H1 (cell line): ENCODE results near the gene SIMC1. TPM values are rescaled to one million over a fixed set of nuclear protein-coding genes. Genes with fewer than 3 reads are reported as not detected.

Experiments used
- CHD7 ChIP-seq: fragments of 300-600 bp; sonication (generic); IDR thresholded peaks from 2 replicates; pipeline ENCODE4 v1.7.1; 2012; ENCODE audit warnings: low read length, moderate library complexity, mild to moderate bottlenecking, inconsistent platforms; ENCODE audit not compliant: insufficient replicate concordance
- EP300 ChIP-seq, 2 experiments: IDR thresholded peaks; 1 replicate in 1 of 2; 2 replicates in 1 of 2; pipeline ENCODE4 v1.6.1; 2011 to 2012; ENCODE audit warnings: low read depth in 2 of 2, low read length in 2 of 2, mild to moderate bottlenecking in 2 of 2, borderline replicate concordance in 1 of 2, inconsistent platforms in 1 of 2, moderate library complexity in 1 of 2
- FOSL1 ChIP-seq: IDR thresholded peaks from 2 replicates; pipeline ENCODE4 v1.6.1; 2011; ENCODE audit warnings: mild to moderate bottlenecking, low read depth, low read length, moderate library complexity; ENCODE audit not compliant: insufficient read depth
- HDAC2 ChIP-seq, 2 experiments: fragments of 300-600 bp in 1 of 2; sonication (generic) in 1 of 2; IDR thresholded peaks; 2 replicates each; pipeline ENCODE4 v1.6.1; 2011 to 2012; ENCODE audit warnings: low read depth in 2 of 2, low read length in 2 of 2, mild to moderate bottlenecking in 2 of 2, moderate library complexity in 2 of 2, borderline replicate concordance in 1 of 2, inconsistent platforms in 1 of 2
- NANOG ChIP-seq: IDR thresholded peaks from 2 replicates; pipeline ENCODE4 v1.6.1; 2011; ENCODE audit warnings: low read length, low read depth, mild to moderate bottlenecking, inconsistent platforms; ENCODE audit not compliant: insufficient read depth, poor library complexity, severe bottlenecking
- SAP30 ChIP-seq: fragments of 300-600 bp; sonication (generic); IDR thresholded peaks from 2 replicates; pipeline ENCODE4 v1.7.1; 2012; ENCODE audit warnings: low read length, moderate library complexity, mild to moderate bottlenecking, inconsistent platforms; ENCODE audit not compliant: insufficient read depth, insufficient replicate concordance
- SP1 ChIP-seq: IDR thresholded peaks from 2 replicates; pipeline ENCODE4 v1.6.1; 2011; ENCODE audit warnings: low read depth, low read length
- polyA plus RNA-seq, 7 experiments: library from polyadenylated mRNA; depleted of rRNA in 3 of 7; stranded (reverse) in 5 of 7; unstranded in 2 of 7; fragments of >200 nt in 5 of 7; fragments of 200-250 nt in 2 of 7; gene quantifications; 1 replicate in 5 of 7; 2 replicates in 1 of 7; 4 replicates in 1 of 7; pipeline versions ENCODE4 v1.2.1 to v1.2.3, GENCODE V29; 2011 to 2013; ENCODE audit warnings: missing spikeins in 2 of 7, mixed read lengths in 2 of 7
- total RNA-seq: library from RNA; stranded (reverse); fragmentation: NEBNext Ultra II Directional; extraction: Animal tissue kit (Norgen Biotek cat#: 25700); gene quantifications from 2 replicates; pipeline ENCODE4 v1.2.1, GENCODE V29; 2021

SIMC1 gene
- total and polyA plus RNA-seq, 2 of the 8 experiments (the other 6 are each of a cell fraction or from before 2014, with no cell fraction given), result 12.3 to 21.2 TPM

DNA sequence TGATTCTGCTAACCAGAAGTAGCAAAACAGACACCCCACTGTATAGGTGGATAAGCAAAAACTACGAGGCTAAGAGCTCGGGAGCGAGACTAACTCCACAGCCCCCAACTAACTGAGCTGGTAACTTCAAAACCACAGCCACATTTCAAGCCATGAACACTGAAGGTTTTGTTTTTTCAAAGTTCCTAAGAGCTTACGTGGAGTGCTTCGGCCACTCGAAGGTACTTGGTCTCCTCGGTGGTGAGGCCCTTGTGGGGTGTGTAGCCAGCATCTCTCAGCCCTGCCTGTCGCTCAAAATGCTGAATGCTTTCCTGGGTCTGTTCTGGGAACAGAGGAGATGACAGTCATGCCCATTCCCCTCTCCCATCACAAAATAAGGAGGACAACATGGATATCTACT, 112.2 kb downstream of the SIMC1 start (continued):
- TF ChIP-seq NANOG, result no peak
- TF ChIP-seq SAP30, result no peak
- TF ChIP-seq HDAC2 (IDR thresholded peaks at IDR 0.05; ENCODE audit: borderline replicate concordance in 1 of 2, low read depth in 2 of 2, low read length in 2 of 2), result no peak
- TF ChIP-seq CHD7, result no peak
- no peak for TF ChIP-seq FOSL1
- no peak for TF ChIP-seq EP300 (IDR thresholded peaks at IDR 0.05; ENCODE audit: borderline replicate concordance in 1 of 2, low read depth in 2 of 2, low read length in 2 of 2)
- no peak for TF ChIP-seq SP1
